ENCODE measurements around the gene SMURF1.

SMURF1 gene

DNA sequence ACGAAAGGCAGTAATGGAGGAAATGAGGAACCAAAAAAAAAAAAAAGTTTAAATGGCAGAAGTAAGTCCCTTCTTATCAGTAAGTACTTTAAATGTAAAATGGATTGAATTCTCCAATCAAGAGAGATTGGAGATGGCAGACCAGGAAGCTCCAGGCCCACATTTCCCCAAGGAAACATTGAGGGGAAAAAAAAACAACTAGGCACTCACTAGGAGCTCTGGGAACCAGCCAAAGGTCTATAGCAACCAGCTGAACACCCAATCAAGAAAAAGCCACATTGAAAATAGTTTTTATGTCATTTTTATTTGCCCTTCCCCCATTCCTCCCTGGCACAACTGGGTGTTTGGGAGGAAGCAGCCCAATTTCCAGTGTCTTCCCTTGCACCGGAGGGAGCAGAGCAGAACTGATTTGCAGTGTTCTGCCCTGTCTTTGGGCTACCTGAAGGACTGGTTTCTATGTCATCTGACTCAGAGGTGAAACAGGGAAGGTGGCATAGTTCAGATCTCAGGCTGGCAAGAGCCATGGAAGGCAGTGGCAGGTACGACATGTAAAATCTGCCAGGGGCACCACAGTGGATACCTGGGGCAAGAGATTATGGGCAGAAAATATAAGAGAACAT lies 121.9 kb downstream of the SMURF1 start:
- no peak for DNase-seq

DNA sequence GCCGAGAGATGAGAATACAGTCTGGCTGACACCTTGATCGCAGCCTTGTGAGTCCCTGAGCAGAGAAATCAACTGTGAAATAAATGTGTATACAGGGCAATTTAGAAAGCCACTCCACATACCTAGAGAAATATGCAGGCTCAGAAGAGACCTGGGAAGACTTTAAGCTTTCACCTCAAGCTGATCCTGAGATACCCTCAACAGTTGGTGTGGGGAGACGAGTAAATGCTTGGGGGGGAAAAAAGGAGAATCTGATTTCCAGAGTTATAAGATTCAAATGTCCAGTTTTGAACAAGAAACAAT lies 123.5 kb downstream of the SMURF1 start:
- DNase-seq = no peak

DNA sequence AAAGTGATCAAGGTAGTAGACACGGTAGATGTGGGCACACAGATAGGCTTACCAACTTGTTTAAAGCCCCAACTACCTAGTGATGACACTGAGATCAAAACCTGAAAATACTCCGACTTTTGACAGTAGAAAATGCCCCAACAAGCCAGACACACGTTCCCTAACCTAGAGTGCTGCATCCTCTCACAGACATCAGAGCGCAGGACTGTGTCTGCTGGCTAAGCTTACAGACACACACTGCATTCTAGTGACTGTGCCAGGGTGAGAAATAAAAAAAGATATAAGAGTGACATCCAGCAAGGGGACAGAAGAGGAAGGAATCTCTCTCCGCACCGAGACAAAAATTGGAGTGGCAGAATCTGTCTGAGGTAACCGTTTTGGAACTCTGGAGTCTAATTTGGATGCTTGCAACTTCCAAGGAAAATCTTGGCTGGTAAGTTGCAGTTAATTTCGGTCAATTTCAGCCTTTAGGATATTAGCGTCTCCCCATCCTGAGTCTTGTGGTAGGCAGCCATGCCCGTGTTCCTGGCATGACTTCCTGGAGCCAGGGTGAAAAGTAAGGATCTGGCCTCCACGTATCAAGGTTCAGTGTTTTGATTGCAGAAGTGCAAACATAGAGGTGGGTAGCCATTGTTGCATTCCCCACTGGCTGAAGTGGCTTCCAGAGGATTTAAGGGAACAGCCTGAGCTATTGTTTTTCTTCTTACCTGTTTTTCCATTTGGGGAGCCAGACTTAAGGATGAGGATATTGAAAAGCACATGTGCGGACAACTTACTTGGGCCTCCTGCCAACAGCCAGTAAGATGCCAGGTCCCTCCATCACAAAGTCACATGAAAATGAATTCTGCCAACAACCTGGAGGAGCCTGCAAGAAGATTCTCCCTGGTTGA lies 124.1 kb downstream of the SMURF1 start:
- no peak for DNase-seq

- no peak for DNase-seq
Measured at GRCh38 chr7:99016196-99016595, 127.7 kb downstream of the SMURF1 start.

GRCh38 chr7:99014113-99014985 lies 129.6 kb downstream of the SMURF1 start:
- DNase-seq = no peak

GRCh38 chr7:99013266-99014112 lies 130.4 kb downstream of the SMURF1 start:
- no peak for DNase-seq

DNA sequence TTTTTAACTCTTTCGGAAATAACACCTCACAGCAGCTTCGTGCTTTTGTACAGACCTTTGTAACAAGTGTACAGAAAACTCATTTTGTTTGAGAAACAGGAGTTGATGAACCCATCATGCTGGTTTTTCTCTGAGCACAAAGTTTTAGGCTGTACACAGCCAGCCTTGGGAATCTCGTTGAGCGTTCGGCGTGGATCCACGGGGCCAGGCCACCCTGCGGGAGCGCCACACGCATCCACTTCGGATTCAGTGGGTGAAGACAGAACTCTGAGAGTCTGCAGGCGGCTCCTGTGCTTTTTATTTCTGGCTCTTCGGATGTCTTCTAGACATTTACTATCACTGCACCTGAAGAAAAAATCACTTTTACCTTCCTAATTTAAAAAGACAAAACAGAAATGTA lies 131.2 kb downstream of the SMURF1 start:
- no peak for DNase-seq

GRCh38 chr7:99011706-99012404 lies 132.1 kb downstream of the SMURF1 start:
- no peak for DNase-seq

- no peak for DNase-seq
Measured at GRCh38 chr7:99011341-99011705, 132.6 kb downstream of the SMURF1 start.

DNA sequence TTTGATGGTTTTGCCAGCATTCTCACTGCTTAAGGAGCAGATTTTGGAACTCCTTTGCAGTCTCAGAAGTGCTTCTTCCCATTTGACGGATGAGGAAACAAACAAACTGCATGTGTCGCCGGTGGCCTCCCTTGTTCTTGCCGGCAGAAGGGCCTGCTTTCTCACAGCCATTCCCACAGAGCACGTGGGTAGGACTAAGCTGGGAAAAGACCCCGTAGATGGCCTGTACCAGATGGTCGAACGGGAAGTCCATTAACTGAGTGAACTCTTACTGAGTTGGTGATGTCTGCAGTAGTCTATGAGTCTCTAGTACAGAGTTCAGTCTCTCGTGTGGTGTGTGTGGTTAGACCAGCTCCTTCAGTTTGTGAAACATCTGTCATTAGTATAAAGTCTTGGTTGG lies 133.6 kb downstream of the SMURF1 start:
- no peak for DNase-seq

GRCh38 chr7:99008921-99009530 lies 134.9 kb downstream of the SMURF1 start:
- DNase-seq = no peak

GRCh38 chr7:99008181-99008631 lies 135.7 kb downstream of the SMURF1 start:
- no peak for DNase-seq

GRCh38 chr7:99006739-99007424 lies 137.0 kb downstream of the SMURF1 start:
- DNase-seq = no peak

DNA sequence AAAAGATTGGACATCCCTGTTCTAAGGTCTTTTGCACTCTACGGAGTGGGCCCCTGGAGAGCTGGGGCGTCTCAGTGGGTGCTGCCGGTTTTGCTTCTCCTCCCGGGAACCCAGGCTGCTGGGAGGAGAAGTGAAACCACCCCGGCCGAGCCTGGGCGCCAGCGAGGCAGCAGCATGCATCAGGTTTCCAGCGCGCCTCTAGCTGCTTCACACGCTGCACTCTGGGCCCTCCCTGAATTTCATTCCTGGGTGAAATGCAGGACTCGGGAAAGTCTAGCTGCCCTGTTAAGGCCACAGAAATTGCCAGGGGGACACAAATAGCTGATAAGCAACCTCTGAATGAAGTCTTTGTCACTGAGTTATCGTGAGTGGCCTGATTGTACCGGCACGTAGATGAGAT lies 138.1 kb downstream of the SMURF1 start:
- DNase-seq = no peak

DNA sequence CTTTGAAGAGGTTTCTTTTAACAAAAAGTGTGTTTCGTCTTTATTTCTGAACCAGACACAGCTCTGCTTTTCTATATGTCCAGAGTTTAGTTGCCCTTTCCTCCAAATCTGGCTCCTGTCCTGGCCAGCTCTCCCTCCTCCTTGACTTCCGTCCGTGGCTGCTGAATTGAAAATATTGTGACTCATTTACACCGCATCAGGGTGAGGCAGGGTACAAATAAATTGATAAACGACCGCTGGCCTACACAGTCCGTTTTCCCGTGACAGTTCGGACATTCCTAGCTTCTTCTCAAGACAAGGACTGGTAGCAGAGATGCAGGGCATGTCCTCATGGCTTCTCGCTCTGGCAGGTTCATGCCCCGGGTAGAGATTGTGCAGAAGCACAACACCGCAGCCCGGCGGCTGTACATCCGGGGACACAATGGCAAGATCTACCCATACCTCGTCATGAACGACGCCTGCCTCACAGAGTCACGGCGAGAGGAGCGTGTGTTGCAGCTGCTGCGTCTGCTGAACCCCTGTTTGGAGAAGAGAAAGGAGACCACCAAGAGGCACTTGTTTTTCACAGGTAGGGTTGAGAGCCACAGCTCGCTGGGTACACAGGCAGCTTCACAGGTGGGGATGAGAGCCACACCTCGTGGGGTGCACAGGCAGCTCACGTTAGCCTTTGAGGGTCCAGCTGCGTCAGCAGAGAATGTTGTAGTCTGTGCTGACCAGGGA lies 139.0 kb downstream of the SMURF1 start:
- DNase-seq = no peak

- DNase-seq = no peak
Measured at GRCh38 chr7:99004216-99004615, 139.7 kb downstream of the SMURF1 start.

DNA sequence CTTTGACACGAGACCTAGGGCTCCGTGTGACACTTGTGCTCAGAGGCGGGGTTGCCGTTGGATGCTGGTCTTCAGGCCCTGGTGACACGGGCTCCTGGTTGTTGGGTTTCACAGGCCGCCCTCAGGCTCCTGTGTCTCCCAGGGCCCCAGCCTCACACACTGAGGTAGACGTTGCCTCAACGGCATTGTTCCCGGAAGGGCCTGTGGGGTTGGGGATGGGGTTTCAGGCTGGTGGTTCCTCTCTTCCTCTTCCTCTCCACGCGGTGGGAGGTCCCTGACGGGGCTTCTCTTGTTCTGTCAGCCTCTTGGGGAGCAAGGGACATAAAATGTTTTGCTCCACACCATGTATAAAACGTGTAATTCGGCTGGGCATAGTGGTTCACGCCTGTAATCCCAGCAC lies 140.5 kb downstream of the SMURF1 start:
- DNase-seq = no peak

DNA sequence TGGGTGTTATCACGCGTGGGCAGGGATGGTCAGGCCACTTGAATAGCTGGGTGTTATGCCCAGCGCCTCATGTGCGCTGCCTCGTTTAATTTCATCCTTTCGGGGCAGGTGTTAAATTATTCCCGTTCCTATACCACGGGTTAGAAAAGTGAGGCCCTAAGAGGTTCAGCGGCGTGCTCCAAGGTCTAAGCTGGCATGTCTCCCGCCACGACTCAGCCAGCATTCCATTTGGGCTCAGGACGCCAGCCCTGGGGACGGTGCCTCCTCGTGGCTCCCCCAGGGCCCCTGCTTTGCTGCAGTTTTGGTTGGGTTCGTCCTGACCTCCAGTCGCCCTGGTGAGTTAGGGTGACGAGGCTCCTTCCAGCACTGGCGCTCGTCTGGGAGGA lies 141.1 kb downstream of the SMURF1 start:
- no peak for DNase-seq

DNA sequence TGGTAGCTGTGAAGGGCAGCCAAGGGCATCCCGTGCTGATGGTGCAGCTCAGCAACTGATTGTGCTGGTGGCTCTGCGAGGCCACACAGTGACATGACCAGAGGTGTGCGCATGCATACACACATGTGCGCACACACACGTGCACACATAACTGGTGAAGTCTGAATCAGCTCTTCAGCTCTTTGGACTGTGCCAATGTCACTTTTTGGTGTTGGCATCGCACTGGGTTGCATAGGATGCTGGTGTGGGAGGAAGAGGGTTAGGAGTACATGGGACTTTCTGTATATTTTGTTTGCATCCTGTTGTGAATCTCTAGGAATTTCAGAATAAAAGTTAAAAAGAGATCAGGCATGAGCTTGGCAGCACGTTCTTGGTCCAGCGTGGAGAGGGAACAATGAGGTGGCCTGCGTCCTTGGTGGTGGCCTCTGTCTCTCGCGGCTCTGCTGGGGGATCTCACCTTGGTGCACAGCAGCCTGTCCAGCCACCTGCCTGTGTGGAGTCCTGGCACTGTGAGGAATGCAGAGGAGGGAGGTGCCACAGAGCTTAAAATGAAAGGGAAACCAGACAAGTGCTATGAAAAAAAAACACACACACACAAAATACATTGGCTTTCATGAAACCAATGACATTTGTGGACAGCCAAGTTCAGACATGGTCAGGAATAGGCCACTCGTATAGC lies 141.6 kb downstream of the SMURF1 start:
- DNase-seq = no peak
